NK-92 treated with Interleukin-12 subunit alpha and Interleukin-12 subunit beta, amount 100 ng/mL, for 24 hours (cell line): Measurements from ENCODE around the gene PTTG1IP.

ENCODE experiments used
- DNase-seq: peaks from one replicate; lab custom pipeline; 2025; lab: John Stamatoyannopoulos, UW

PTTG1IP gene

GRCh38 chr21:44800103-44800502, 73.4 kb downstream of the PTTG1IP start:
- no peak for DNase-seq

GRCh38 chr21:44799646-44800045, 73.8 kb downstream of the PTTG1IP start:
- no peak for DNase-seq
